ENCODE data around the gene FNDC3B.

GRCh38 chr3:172140499-172141391 lies 101.4 kb downstream of the FNDC3B start:
- no peak for TF ChIP-seq YY1 (IDR thresholded peaks at IDR 0.05; ENCODE audit: low read depth)
- peak; percentile 89 for TF ChIP-seq EP300 (IDR thresholded peaks at IDR 0.05; ENCODE audit: borderline replicate concordance)
- peak; percentile 21; the same call in 1 of the 2 replicates for TF ChIP-seq RAD21 (IDR thresholded peaks at IDR 0.05; ENCODE audit: low read depth)
- peak; percentile 98 for TF ChIP-seq CEBPB (IDR thresholded peaks at IDR 0.05)
- no peak for TF ChIP-seq REST (IDR thresholded peaks at IDR 0.05; ENCODE audit: low read depth)
- no peak for TF ChIP-seq MAX (IDR thresholded peaks at IDR 0.05)
- no peak; the same call in 1 of the 2 replicates for TF ChIP-seq NFIC (IDR thresholded peaks at IDR 0.05)
- TF ChIP-seq USF1 (IDR thresholded peaks at IDR 0.05), result no peak
- TF ChIP-seq CREB1 (IDR thresholded peaks at IDR 0.05; ENCODE audit: low read depth), result no peak
- TF ChIP-seq FOXM1 (IDR thresholded peaks at IDR 0.05; ENCODE audit: borderline replicate concordance, low read depth), result peak; percentile 68; the same call in 1 of the 2 replicates
- TF ChIP-seq TAF1 (IDR thresholded peaks at IDR 0.05; ENCODE audit: low read depth), result no peak
- peak; percentile 87 for TF ChIP-seq TCF12 (IDR thresholded peaks at IDR 0.05; ENCODE audit: low read depth)
- TF ChIP-seq ZBTB7A (IDR thresholded peaks at IDR 0.05; ENCODE audit: low read depth), result no peak

All from Ishikawa (cell line).